ENCODE measurements around the gene TUBA3D. TPM values are rescaled to one million over a fixed set of nuclear protein-coding genes. Genes with fewer than 3 reads are reported as not detected.
"Not testable (repeated sequence)": the region's sequence is repeated elsewhere in the genome, so short reads cannot be mapped to it uniquely, and the experiment has no call there.

TUBA3D gene
- polyA plus RNA-seq, 1 of the 3 experiments (the other 2 are of a cell fraction) = not detected

DNA sequence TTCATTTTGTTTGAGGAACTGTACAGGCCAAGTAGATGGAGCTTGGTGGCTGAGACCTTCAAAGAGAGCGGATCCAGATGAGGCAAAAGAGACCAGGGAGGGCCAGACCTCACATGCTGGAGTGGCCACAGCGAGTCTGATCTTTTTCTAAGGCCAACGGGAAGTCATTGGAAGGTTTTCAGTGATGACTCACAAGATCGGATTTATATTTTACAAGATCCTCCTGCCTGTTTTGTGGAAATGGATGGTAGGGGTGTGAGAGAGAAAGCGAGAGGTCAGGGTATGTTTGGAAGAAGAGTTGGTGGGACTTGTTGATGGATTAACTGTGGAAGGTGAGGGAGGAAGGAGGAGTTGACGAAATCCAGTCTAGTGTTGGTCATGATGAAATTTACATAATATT is 44.6 kb upstream of the TUBA3D start:
- Histone ChIP-seq H3K9me3 (no peaks in the 10 kb centered on the region), H3K36me3 (replicated peaks in 1 of 2; ENCODE audit: control insufficient read depth in 1 of 2, insufficient read depth in 2 of 2, low read length in 1 of 2) (no peaks in the 10 kb centered on the region), H3K27ac (ENCODE audit: low read depth in 2 of 2, low read length in 1 of 2) (no peak overlapping the region), H3K79me2 (ENCODE audit: insufficient read depth) (no peaks in the 10 kb centered on the region), H4K20me1 (ENCODE audit: insufficient read depth) (no peaks in the 10 kb centered on the region), H3K4me2 (no peak overlapping the region), H2AFZ (ENCODE audit: low read depth) (no peak overlapping the region), H3K4me3 (ENCODE audit: low read depth in 2 of 2, low read length in 1 of 2) (no peak overlapping the region), H3K4me1 (ENCODE audit: control insufficient read depth in 1 of 2, insufficient read depth in 2 of 2, low read depth in 1 of 2, low read length in 1 of 2) (no peaks in the 10 kb centered on the region), H3K9me2 (no peaks in the 10 kb centered on the region), H3K9ac (no peak overlapping the region), H3K27me3 (ENCODE audit: insufficient read depth) (peaks cover 24% of the 10 kb centered on the region; the same call in 1 of the 2 replicates), H3F3A (replicated peaks; ENCODE audit: insufficient read depth) (no peaks in the 10 kb centered on the region)
- CTCF ChIA-PET = no interaction called here
- POLR2A ChIA-PET = no interaction called here
- no peak for DNase-seq
- 31% methylated on average over 6 of the region's 6 CpGs for WGBS (ENCODE audit: low lambda C conversion rate)
- TF ChIP-seq, protein P1, sequence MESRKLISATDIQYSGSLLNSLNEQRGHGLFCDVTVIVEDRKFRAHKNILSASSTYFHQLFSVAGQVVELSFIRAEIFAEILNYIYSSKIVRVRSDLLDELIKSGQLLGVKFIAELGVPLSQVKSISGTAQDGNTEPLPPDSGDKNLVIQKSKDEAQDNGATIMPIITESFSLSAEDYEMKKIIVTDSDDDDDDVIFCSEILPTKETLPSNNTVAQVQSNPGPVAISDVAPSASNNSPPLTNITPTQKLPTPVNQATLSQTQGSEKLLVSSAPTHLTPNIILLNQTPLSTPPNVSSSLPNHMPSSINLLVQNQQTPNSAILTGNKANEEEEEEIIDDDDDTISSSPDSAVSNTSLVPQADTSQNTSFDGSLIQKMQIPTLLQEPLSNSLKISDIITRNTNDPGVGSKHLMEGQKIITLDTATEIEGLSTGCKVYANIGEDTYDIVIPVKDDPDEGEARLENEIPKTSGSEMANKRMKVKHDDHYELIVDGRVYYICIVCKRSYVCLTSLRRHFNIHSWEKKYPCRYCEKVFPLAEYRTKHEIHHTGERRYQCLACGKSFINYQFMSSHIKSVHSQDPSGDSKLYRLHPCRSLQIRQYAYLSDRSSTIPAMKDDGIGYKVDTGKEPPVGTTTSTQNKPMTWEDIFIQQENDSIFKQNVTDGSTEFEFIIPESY (IDR thresholded peaks at IDR 0.05; ENCODE audit: borderline replicate concordance, low read depth) = no peak
- TF ChIP-seq CHD2 (IDR thresholded peaks at IDR 0.05; ENCODE audit: low read length, partially characterized antibody) (no peak), ELF1 (IDR thresholded peaks at IDR 0.05) (no peak), EZH2phosphoT487 (IDR thresholded peaks at IDR 0.05; ENCODE audit: borderline replicate concordance, low read depth) (no peak), RFX5 (IDR thresholded peaks at IDR 0.05; ENCODE audit: low read length) (no peak), POLR2AphosphoS5 (IDR thresholded peaks at IDR 0.05; ENCODE audit: low read depth, low read length) (no peak), GATA2 (CRISPR knock-in tag; IDR thresholded peaks at IDR 0.05) (no peak), SIN3A (IDR thresholded peaks at IDR 0.05; ENCODE audit: borderline replicate concordance, low read depth, low read length) (no peak), YY1 (IDR thresholded peaks at IDR 0.05; ENCODE audit: low read depth) (no peak), MXI1 (IDR thresholded peaks at IDR 0.05; ENCODE audit: low read depth, low read length) (no peak), MEF2A (IDR thresholded peaks at IDR 0.05; ENCODE audit: borderline replicate concordance, low read depth) (no peak), TCF12 (IDR thresholded peaks at IDR 0.05) (no peak), GABPA (IDR thresholded peaks at IDR 0.05; ENCODE audit: low read depth) (no peak), SMC3 (IDR thresholded peaks at IDR 0.05; ENCODE audit: low read depth, low read length) (no peak)
- TF ChIP-seq, protein P2, sequence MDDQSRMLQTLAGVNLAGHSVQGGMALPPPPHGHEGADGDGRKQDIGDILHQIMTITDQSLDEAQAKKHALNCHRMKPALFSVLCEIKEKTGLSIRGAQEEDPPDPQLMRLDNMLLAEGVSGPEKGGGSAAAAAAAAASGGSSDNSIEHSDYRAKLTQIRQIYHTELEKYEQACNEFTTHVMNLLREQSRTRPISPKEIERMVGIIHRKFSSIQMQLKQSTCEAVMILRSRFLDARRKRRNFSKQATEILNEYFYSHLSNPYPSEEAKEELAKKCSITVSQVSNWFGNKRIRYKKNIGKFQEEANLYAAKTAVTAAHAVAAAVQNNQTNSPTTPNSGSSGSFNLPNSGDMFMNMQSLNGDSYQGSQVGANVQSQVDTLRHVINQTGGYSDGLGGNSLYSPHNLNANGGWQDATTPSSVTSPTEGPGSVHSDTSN (IDR thresholded peaks at IDR 0.05) = no peak
- TF ChIP-seq, protein P3, sequence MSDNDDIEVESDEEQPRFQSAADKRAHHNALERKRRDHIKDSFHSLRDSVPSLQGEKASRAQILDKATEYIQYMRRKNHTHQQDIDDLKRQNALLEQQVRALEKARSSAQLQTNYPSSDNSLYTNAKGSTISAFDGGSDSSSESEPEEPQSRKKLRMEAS (IDR thresholded peaks at IDR 0.05; ENCODE audit: low read depth) = no peak

DNA sequence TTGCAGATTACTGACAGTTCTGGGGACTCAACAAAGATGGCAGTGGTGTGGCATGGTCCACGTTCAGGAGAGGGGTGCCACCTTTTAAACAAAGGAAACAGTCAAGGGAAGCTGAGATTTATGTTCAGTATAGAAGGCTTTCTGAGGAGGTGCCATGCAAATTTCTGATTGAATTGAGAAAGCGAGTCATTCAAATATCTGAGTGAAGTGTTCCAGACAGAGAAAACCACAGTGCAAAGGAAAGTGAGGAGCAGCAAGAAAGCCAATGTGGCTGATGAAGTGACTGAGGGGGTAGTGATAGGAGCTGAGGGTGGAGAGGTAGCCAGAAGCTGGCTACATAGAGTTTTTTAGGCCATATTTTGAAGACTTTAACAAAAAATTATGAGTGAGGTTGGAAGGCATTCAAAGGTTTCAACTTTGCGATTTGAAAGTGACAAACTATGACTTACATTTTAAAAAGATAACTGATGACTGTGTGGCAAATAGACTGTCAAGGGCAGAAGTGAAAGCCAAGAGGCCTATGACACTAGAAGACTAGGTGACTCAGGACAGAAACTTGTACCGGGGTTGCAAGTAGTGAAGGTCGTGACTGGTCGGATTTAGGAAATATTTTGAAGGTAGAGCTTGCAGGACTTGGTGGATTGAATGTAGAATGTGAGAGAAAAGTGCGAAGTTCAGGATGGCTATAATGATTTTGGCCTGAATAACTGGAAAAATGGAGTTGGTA is 35.0 kb upstream of the TUBA3D start:
- H2AFZ ChIP-seq (ENCODE audit: low read depth); H3K27me3 ChIP-seq (ENCODE audit: insufficient read depth); POLR2A ChIA-PET; H3K27ac ChIP-seq (ENCODE audit: low read depth in 2 of 2, low read length in 1 of 2); H3K9me2 ChIP-seq; H3K4me2 ChIP-seq; H3F3A ChIP-seq (replicated peaks; ENCODE audit: insufficient read depth); H3K36me3 ChIP-seq (replicated peaks in 1 of 2; ENCODE audit: control insufficient read depth in 1 of 2, insufficient read depth in 2 of 2, low read length in 1 of 2); H3K9me3 ChIP-seq; H3K9ac ChIP-seq; H4K20me1 ChIP-seq (ENCODE audit: insufficient read depth); H3K79me2 ChIP-seq (ENCODE audit: insufficient read depth); DNase-seq; H3K4me1 ChIP-seq (ENCODE audit: control insufficient read depth in 1 of 2, insufficient read depth in 2 of 2, low read depth in 1 of 2, low read length in 1 of 2); CTCF ChIA-PET; H3K4me3 ChIP-seq (ENCODE audit: low read depth in 2 of 2, low read length in 1 of 2): not testable (repeated sequence)
- WGBS (ENCODE audit: low lambda C conversion rate) = 38% methylated on average over 7 of the region's 7 CpGs

DNA sequence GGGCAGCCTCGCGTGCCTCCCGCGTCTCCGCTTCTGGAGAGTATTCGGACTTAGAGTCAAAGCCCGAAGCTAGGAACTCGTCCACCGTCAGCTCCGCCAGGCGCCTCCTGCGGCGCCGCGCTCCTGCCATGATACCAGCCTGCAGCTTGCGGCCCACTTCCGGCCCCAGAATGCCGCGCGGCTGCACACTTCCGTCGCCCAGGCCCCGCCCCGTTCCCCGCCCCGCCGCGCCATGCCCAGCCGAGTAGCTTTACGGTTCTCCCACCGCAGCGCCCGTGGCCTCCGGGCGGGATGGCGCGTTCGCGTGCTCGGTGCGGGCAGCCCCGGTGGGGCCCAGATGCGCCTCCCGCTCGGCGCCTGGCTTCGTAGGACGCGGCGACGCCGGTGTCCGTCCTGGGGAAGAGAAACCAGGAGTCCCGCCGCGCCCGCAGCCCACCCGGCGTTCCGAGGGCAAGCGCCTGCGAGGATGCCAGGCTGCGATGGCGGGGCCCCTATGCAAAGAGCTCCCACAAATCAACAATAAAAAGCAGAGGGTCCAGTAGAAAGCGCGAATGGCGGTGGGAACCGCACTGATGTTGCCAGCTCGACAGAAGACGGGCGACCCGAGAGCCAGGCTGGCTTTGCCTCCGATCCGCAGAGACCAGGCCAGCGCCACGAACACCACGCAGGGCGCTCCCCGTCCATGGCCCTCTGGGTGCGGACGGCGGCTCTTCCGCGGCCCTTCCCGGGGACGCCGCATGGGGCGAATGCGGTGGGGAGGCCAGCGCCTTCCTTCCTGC is 31.0 kb upstream of the TUBA3D start:
- H3K9me3 ChIP-seq; H3F3A ChIP-seq (replicated peaks; ENCODE audit: insufficient read depth); H4K20me1 ChIP-seq (ENCODE audit: insufficient read depth); H3K27me3 ChIP-seq (ENCODE audit: insufficient read depth); H3K9me2 ChIP-seq; H3K79me2 ChIP-seq (ENCODE audit: insufficient read depth); H3K27ac ChIP-seq (ENCODE audit: low read depth in 2 of 2, low read length in 1 of 2); H3K4me3 ChIP-seq (ENCODE audit: low read depth in 2 of 2, low read length in 1 of 2); H3K4me2 ChIP-seq; H3K4me1 ChIP-seq (ENCODE audit: control insufficient read depth in 1 of 2, insufficient read depth in 2 of 2, low read depth in 1 of 2, low read length in 1 of 2); H3K9ac ChIP-seq; H2AFZ ChIP-seq (ENCODE audit: low read depth); POLR2A ChIA-PET; DNase-seq; H3K36me3 ChIP-seq (replicated peaks in 1 of 2; ENCODE audit: control insufficient read depth in 1 of 2, insufficient read depth in 2 of 2, low read length in 1 of 2); CTCF ChIA-PET: not testable (repeated sequence)
- WGBS (ENCODE audit: low lambda C conversion rate) = 81% methylated on average over 39 of the region's 90 CpGs

Measured in SK-N-SH (cell line).